Panc1 (cell line): Measurements from ENCODE around the gene PGBD5. TPM values are rescaled to one million over a fixed set of nuclear protein-coding genes. Genes with fewer than 3 reads are reported as not detected.

Experiments
- ATAC-seq: fragments of 200-7000 bp; cut with Tn5 transposase; 2 replicates; pipeline ENCODE4 v1.9.1; 2020; ENCODE audit warnings: mild to moderate bottlenecking, moderate library complexity
- BruUV-seq: library from RNA; stranded (reverse); fragments of 400-500 nt; replicated peaks from 2 replicates; lab custom pipeline; 2021; lab: Mats Ljungman, UMichigan
- CTCF ChIA-PET: fragments of 300-600 bp; sonication (Branson Sonifier 250); formaldehyde crosslinking; loops from one replicate; lab custom pipeline; 2022; ENCODE audit warnings: antibody characterized with exemption; lab: Charles Lee
- POLR2A ChIA-PET: fragments of 300-600 bp; sonication (Branson Sonifier 250); formaldehyde crosslinking; loops from one replicate; lab custom pipeline; 2022; ENCODE audit warnings: antibody characterized with exemption; lab: Charles Lee
- DNase-seq: peaks from one replicate; pipeline ENCODE4 v3.0.0-alpha.2; 2010; ENCODE audit warnings: low read depth, low spot score
- H3K27ac ChIP-seq: 2 replicates; pipeline ENCODE4 v1.5.1; 2011; ENCODE audit warnings: mild to moderate bottlenecking, low read length, inconsistent platforms
- H3K27me3 ChIP-seq: fragments of 200-500 bp; sonication (Bioruptor generic); 2 replicates; pipeline ENCODE4 v1.6.0; 2014; ENCODE audit warnings: low read length, inconsistent platforms; ENCODE audit not compliant: control insufficient read depth, insufficient read depth
- H3K36me3 ChIP-seq: fragments of 200-500 bp; sonication (Bioruptor generic); 2 replicates; pipeline ENCODE4 v1.5.1; 2014; ENCODE audit warnings: inconsistent platforms, mild to moderate bottlenecking, low read length, moderate library complexity; ENCODE audit not compliant: control insufficient read depth, insufficient read depth
- H3K4me1 ChIP-seq: 2 replicates; pipeline ENCODE4 v1.5.1; 2011; ENCODE audit warnings: inconsistent platforms, mild to moderate bottlenecking, low read length, moderate library complexity; ENCODE audit not compliant: control insufficient read depth, insufficient read depth
- H3K4me3 ChIP-seq, 2 experiments: 2 replicates each; pipeline ENCODE4 v1.5.1; 2011 to 2012; ENCODE audit warnings: low read depth in 2 of 2, low read length in 2 of 2, mild to moderate bottlenecking in 2 of 2, inconsistent platforms in 1 of 2, moderate library complexity in 1 of 2
- H3K9me3 ChIP-seq: fragments of 200-500 bp; sonication (Bioruptor generic); 2 replicates; pipeline ENCODE4 v1.5.1; 2014; ENCODE audit warnings: low read depth, mild to moderate bottlenecking, inconsistent platforms, low read length, moderate library complexity; ENCODE audit not compliant: control insufficient read depth, insufficient read depth
- CTCF ChIP-seq: fragments of 450-650 bp; IDR thresholded peaks from 2 replicates; pipeline ENCODE4 v1.5.1; 2017; ENCODE audit warnings: mild to moderate bottlenecking
- POLR2AphosphoS5 ChIP-seq: IDR thresholded peaks from 2 replicates; pipeline ENCODE4 v1.6.1; 2012; ENCODE audit warnings: mild to moderate bottlenecking, low read depth, low read length, moderate library complexity
- REST ChIP-seq, 2 experiments: IDR thresholded peaks; 2 replicates each; pipeline ENCODE4 v1.6.1; 2011 to 2012; ENCODE audit warnings: low read depth in 2 of 2, control low read depth in 1 of 2, low read length in 1 of 2, mild to moderate bottlenecking in 1 of 2, moderate library complexity in 1 of 2; ENCODE audit not compliant: insufficient read depth in 1 of 2
- SIN3A ChIP-seq: IDR thresholded peaks from 2 replicates; pipeline ENCODE4 v1.6.1; 2012; ENCODE audit warnings: low read depth, mild to moderate bottlenecking, low read length, moderate library complexity, borderline replicate concordance; ENCODE audit not compliant: insufficient read depth
- TCF7L2 ChIP-seq: IDR thresholded peaks from 2 replicates; pipeline ENCODE4 v1.6.1; 2011; ENCODE audit warnings: mild to moderate bottlenecking, low read depth, low read length, inconsistent platforms
- in situ Hi-C: cut with HindIII; loops from 2 replicates; pipeline ENCODE4 v1.10.0; 2016; ENCODE audit warnings: low sequenced_read_pairs, low pct_unique_long_range_greater_than_20kb
- intact Hi-C: fragments of 100-400 bp; cut with micrococcal nuclease; formaldehyde crosslinking; loops from one replicate; pipeline ENCODE4 v1.10.0; 2022; ENCODE audit not compliant: unreplicated experiment
- total RNA-seq: library from RNA; stranded (reverse); gene quantifications from one replicate; pipeline ENCODE4 v1.2.1, GENCODE V29; 2021; ENCODE audit not compliant: unreplicated experiment

The PGBD5 gene
- total RNA-seq, 1 experiment from 2014 or later = 0.05 TPM

GRCh38 chr1:230332061-230332460, 94.1 kb downstream of the PGBD5 start:
- Histone ChIP-seq H3K4me3 (no peak overlapping the region), H3K9me3 (no peaks in the 10 kb centered on the region), H3K27me3 (no peaks in the 10 kb centered on the region), H3K27ac (no peak overlapping the region), H3K36me3 (no peaks in the 10 kb centered on the region), H3K4me1 (no peaks in the 10 kb centered on the region)
- intact Hi-C loops = no loop called here
- ChIA-PET POLR2A (no interaction called here), CTCF (no interaction called here)
- TF ChIP-seq SIN3A (no peak), TCF7L2 (no peak), REST (IDR thresholded peaks at IDR 0.05; ENCODE audit: insufficient read depth in 1 of 2, low read depth in 2 of 2, low read length in 1 of 2) (no peak), POLR2AphosphoS5 (no peak), CTCF (no peak)
- BruUV-seq = no TSS peak
- ATAC-seq (no peak), DNase-seq (no peak)
- in situ Hi-C loops = no loop called here

DNA sequence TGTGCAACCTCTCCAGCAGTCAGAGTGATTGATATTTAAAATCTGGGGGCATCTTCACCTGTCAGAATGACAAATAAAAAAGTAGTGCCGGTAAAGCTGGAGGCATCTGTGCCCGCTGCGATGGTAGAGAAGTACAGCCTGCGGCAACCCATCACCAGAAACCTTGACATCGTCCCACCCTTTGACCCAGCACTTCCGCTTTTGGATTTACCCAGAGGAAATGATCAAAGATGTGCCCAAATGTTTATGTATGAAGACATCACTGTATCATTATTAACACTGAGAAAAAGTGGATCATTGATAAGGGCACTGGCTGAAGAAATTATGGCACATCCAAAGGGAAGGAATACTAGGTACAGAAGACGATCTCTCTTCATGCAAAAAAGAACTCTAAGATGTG, 96.0 kb downstream of the PGBD5 start:
- H3K4me1 ChIP-seq = no peaks in the 10 kb centered on the region
- H3K27me3 ChIP-seq = no peaks in the 10 kb centered on the region
- intact Hi-C loops = no loop called here
- ChIA-PET POLR2A (no interaction called here), CTCF (no interaction called here)
- no peaks in the 10 kb centered on the region for H3K36me3 ChIP-seq
- ATAC-seq (no peak), DNase-seq (no peak)
- H3K4me3 ChIP-seq = no peak overlapping the region
- H3K27ac ChIP-seq = no peak overlapping the region
- BruUV-seq = no TSS peak
- H3K9me3 ChIP-seq = no peaks in the 10 kb centered on the region
- in situ Hi-C loops = no loop called here
- TF ChIP-seq TCF7L2 = no peak
- TF ChIP-seq CTCF = no peak
- TF ChIP-seq POLR2AphosphoS5 = no peak
- no peak for TF ChIP-seq REST (IDR thresholded peaks at IDR 0.05; ENCODE audit: insufficient read depth in 1 of 2, low read depth in 2 of 2, low read length in 1 of 2)
- no peak for TF ChIP-seq SIN3A
